ENCODE results near the gene TOR1B. TPM values are rescaled to one million over a fixed set of nuclear protein-coding genes. Genes with fewer than 3 reads are reported as not detected.
"Not testable (repeated sequence)": the region's sequence is repeated elsewhere in the genome, so short reads cannot be mapped to it uniquely, and the experiment has no call there.

Gene TOR1B
- total RNA-seq, 3 donors from 2014 or later: 22.6 to 26.7 (median 23.9) TPM

DNA sequence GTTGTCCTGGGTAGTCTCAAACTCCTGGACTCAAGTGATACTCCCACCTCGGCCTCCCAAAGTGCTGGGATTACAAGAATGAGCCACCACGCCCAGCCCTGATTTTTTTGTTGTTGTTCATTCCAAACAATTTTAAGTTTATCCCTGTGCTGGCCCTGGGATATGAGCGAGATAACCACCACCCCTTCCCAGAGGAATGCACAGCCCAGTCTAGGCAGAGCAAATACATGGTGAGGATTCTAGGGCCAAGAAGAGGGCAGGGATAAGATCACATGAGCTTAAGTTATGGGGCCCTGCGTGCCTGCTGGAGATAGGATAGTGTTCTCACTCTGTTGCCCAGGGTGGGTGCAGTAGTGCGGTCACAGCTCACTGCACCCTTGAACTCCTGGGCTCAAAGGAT lies 21.0 kb upstream of the TOR1B start:
- Histone ChIP-seq H3K27me3 (no peaks in the 10 kb centered on the region), H3K4me1 (peaks cover under 1 to 6% of the 10 kb centered on the region in 2 donors), H3K9me3 (no peaks in the 10 kb centered on the region), H3K4me3 (no peak overlapping the region), H3K27ac (no peak overlapping the region), H3K36me3 (no peaks in the 10 kb centered on the region)
- intact Hi-C loops (cut with DNase I; ENCODE audit: low total_unique reads): loop anchor here (5.0 to 10.0 kb wide), 2 partner anchors 45 to 137 kb away; partner anchors contain the start of gene ASB6
- TF ChIP-seq, protein P1, sequence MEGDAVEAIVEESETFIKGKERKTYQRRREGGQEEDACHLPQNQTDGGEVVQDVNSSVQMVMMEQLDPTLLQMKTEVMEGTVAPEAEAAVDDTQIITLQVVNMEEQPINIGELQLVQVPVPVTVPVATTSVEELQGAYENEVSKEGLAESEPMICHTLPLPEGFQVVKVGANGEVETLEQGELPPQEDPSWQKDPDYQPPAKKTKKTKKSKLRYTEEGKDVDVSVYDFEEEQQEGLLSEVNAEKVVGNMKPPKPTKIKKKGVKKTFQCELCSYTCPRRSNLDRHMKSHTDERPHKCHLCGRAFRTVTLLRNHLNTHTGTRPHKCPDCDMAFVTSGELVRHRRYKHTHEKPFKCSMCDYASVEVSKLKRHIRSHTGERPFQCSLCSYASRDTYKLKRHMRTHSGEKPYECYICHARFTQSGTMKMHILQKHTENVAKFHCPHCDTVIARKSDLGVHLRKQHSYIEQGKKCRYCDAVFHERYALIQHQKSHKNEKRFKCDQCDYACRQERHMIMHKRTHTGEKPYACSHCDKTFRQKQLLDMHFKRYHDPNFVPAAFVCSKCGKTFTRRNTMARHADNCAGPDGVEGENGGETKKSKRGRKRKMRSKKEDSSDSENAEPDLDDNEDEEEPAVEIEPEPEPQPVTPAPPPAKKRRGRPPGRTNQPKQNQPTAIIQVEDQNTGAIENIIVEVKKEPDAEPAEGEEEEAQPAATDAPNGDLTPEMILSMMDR (IDR thresholded peaks at IDR 0.05): no peak
- no peak for TF ChIP-seq POLR2AphosphoS5 (IDR thresholded peaks at IDR 0.05)
- no peak for DNase-seq (ENCODE audit: low spot score in 2 of 2)

DNA sequence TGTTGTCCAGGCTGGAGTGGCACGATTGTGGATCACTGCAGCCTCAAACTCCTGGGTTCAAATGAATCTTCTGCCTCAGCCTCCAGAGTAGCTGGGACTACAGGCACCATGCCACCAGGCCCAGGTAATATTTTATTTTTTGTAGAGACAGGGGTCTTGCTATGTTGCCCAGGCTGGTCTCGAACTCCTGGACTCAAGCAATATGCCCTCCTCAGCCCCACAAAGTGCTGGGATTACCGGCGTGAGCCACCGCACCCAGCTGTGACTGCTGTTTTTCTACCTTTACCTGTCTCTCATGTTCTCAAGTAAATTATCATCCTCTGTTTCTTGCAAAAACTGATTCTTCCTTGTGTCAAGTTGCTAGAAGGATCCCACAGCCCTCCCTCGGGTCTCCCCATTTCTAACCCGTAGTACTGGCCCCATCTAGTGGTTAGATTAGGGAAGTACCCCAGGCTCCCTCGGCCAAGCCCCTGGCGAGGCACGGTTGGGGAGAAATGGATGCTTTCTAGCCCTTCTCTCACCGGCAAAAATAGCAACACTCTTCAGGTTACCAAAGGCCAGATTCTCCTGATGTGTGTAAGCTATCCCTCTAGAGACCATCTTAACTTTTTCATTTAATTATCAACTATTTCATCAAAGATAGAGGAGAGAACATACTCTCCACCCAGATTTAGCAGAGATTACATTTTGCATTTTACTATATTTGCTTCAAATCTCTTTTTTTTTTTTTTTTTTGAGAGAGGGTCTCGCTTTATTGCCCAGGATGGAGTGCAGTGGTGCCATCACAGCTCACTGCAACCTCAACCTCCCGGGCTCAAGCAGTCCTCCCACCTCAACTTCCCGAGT lies 19.2 kb upstream of the TOR1B start:
- intact Hi-C loops (cut with DNase I; ENCODE audit: low total_unique reads): loop anchor here (5.0 to 10.0 kb wide), 2 partner anchors 46 to 139 kb away; partner anchors contain the start of gene ASB6
- no peaks in the 10 kb centered on the region for H3K9me3 ChIP-seq
- DNase-seq (ENCODE audit: low spot score in 2 of 2): peak; percentile 63 to 70
- peak in 1 of 3 donors; percentile 41 for TF ChIP-seq POLR2AphosphoS5 (IDR thresholded peaks at IDR 0.05)
- TF ChIP-seq POLR2A (IDR thresholded peaks at IDR 0.05): no peak
- TF ChIP-seq, protein P1 (IDR thresholded peaks at IDR 0.05): peak; percentile 87 to 95 (median 94)
- H3K27me3 ChIP-seq: no peaks in the 10 kb centered on the region
- H3K36me3 ChIP-seq: no peaks in the 10 kb centered on the region
- no peaks in the 10 kb centered on the region for H3K4me1 ChIP-seq
- H3K4me3 ChIP-seq: no peak overlapping the region
- H3K27ac ChIP-seq: no peak overlapping the region

GRCh38 chr9:129784970-129785369 lies 18.0 kb upstream of the TOR1B start:
- H3K36me3 ChIP-seq; H3K27ac ChIP-seq; DNase-seq (ENCODE audit: low spot score in 2 of 2); H3K9me3 ChIP-seq; H3K27me3 ChIP-seq; H3K4me1 ChIP-seq; H3K4me3 ChIP-seq: not testable (repeated sequence)
- intact Hi-C loops (cut with DNase I; ENCODE audit: low total_unique reads): loop anchor here (5.0 to 10.0 kb wide), 2 partner anchors 48 to 140 kb away; partner anchors contain the start of gene ASB6

GRCh38 chr9:129785866-129786265 lies 17.1 kb upstream of the TOR1B start:
- H3K27ac ChIP-seq: no peak overlapping the region
- intact Hi-C loops (cut with DNase I; ENCODE audit: low total_unique reads): loop anchor here (10.0 kb wide), 1 partner anchor 141 kb away; the partner anchor contains the start of gene ASB6
- no peak overlapping the region for H3K4me3 ChIP-seq
- TF ChIP-seq, protein P1 (IDR thresholded peaks at IDR 0.05): no peak
- TF ChIP-seq POLR2AphosphoS5 (IDR thresholded peaks at IDR 0.05): no peak
- no peak for TF ChIP-seq POLR2A (IDR thresholded peaks at IDR 0.05)
- H3K27me3 ChIP-seq: no peaks in the 10 kb centered on the region
- no peaks in the 10 kb centered on the region for H3K36me3 ChIP-seq
- no peaks in the 10 kb centered on the region for H3K9me3 ChIP-seq
- H3K4me1 ChIP-seq: no peaks in the 10 kb centered on the region
- no peak for DNase-seq (ENCODE audit: low spot score in 2 of 2)

GRCh38 chr9:129786481-129786880 lies 16.5 kb upstream of the TOR1B start:
- TF ChIP-seq, protein P1 (IDR thresholded peaks at IDR 0.05): no peak
- TF ChIP-seq POLR2A (IDR thresholded peaks at IDR 0.05): no peak
- no peak for TF ChIP-seq POLR2AphosphoS5 (IDR thresholded peaks at IDR 0.05)
- Histone ChIP-seq H3K4me3 (no peak overlapping the region), H3K27me3 (no peaks in the 10 kb centered on the region), H3K27ac (no peak overlapping the region), H3K9me3 (no peaks in the 10 kb centered on the region), H3K36me3 (no peaks in the 10 kb centered on the region), H3K4me1 (no peaks in the 10 kb centered on the region)
- intact Hi-C loops (cut with DNase I; ENCODE audit: low total_unique reads): loop anchor here (10.0 kb wide), 1 partner anchor 142 kb away; the partner anchor contains the start of gene ASB6
- no peak for DNase-seq (ENCODE audit: low spot score in 2 of 2)

Measured in breast epithelium (tissue), 4 donors.